Lower lobe of right lung (tissue), 2 donors: ENCODE measurements around the gene VANGL2. TPM values are rescaled to one million over a fixed set of nuclear protein-coding genes. Genes with fewer than 3 reads are reported as not detected.
A peak's percentile ranks its signal among the peaks of the same experiment; 100 is the strongest.

Experiments used
- ATAC-seq, 2 donors: fragments of 200-7000 bp; cut with Tn5 transposase; one replicate each; pipeline ENCODE4 v1.9.1; 2020 to 2022; ENCODE audit warnings: mild to moderate bottlenecking in 2 of 2, moderate library complexity in 2 of 2
- DNase-seq: peaks from one replicate; pipeline ENCODE4 v3.0.0-alpha.2; 2020
- H3K27ac ChIP-seq: fragments of 200-600 bp; one replicate; pipeline ENCODE4 v1.8.0; 2022
- H3K27me3 ChIP-seq: fragments of 200-600 bp; one replicate; pipeline ENCODE4 v1.8.0; 2022; ENCODE audit warnings: low read depth
- H3K36me3 ChIP-seq: fragments of 200-600 bp; one replicate; pipeline ENCODE4 v1.8.0; 2022; ENCODE audit warnings: mild to moderate bottlenecking
- H3K4me1 ChIP-seq: fragments of 200-600 bp; one replicate; pipeline ENCODE4 v1.8.0; 2022
- H3K4me3 ChIP-seq: fragments of 200-600 bp; one replicate; pipeline ENCODE4 v1.8.0; 2022; ENCODE audit warnings: mild to moderate bottlenecking
- H3K9me3 ChIP-seq: fragments of 200-600 bp; one replicate; pipeline ENCODE4 v1.8.0; 2022
- CTCF ChIP-seq: fragments of 200-600 bp; IDR thresholded peaks from one replicate; pipeline ENCODE4 v1.8.0; 2022; ENCODE audit warnings: antibody characterized with exemption, mild to moderate bottlenecking
- intact Hi-C: fragments of 100-400 bp; cut with DNase I; formaldehyde crosslinking; loops from one replicate; pipeline ENCODE4 v1.11.0; 2022
- total RNA-seq: library from RNA; stranded (reverse); fragmentation: NEBNext Ultra II Directional; extraction: Animal tissue kit (Norgen Biotek cat#: 25700); gene quantifications from one replicate; pipeline ENCODE4 v1.2.1, GENCODE V29; 2021
- donor health status: DM: no; HTN: yes; CAD: no; lungs with severe emphysema.

The VANGL2 gene
- total RNA-seq, 1 donor from 2014 or later = 7.5 TPM

GRCh38 chr1:160425847-160426246 is 25.5 kb downstream of the VANGL2 start:
- DNase-seq = no peak
- Histone ChIP-seq H3K36me3 (peaks cover 9% of the 10 kb centered on the region), H3K4me1 (peaks cover 22% of the 10 kb centered on the region), H3K9me3 (no peaks in the 10 kb centered on the region), H3K27me3 (no peaks in the 10 kb centered on the region), H3K4me3 (no peak overlapping the region), H3K27ac (no peak overlapping the region)
- intact Hi-C loops = loop anchor here (5.0 kb wide), 1 partner anchor 181 kb away; no protein-coding TSS in a partner anchor
- TF ChIP-seq CTCF = no peak
- ATAC-seq = no peak

- H3K4me1 ChIP-seq = peaks cover 29% of the 10 kb centered on the region
- no peaks in the 10 kb centered on the region for H3K27me3 ChIP-seq
- peaks cover 5% of the 10 kb centered on the region for H3K36me3 ChIP-seq
- H3K9me3 ChIP-seq = no peaks in the 10 kb centered on the region
- no peak overlapping the region for H3K27ac ChIP-seq
- H3K4me3 ChIP-seq = no peak overlapping the region
- intact Hi-C loops = loop anchor here (5.0 kb wide), 1 partner anchor 180 kb away; no protein-coding TSS in a partner anchor
- no peak for DNase-seq
- ATAC-seq = no peak
- TF ChIP-seq CTCF = no peak
Measured at GRCh38 chr1:160427625-160428024, 27.3 kb downstream of the VANGL2 start.

GRCh38 chr1:160428053-160428452 is 27.7 kb downstream of the VANGL2 start:
- peaks cover 32% of the 10 kb centered on the region for H3K4me1 ChIP-seq
- no peaks in the 10 kb centered on the region for H3K27me3 ChIP-seq
- intact Hi-C loops = loop anchor here (5.0 kb wide), 1 partner anchor 179 kb away; no protein-coding TSS in a partner anchor
- H3K9me3 ChIP-seq = no peaks in the 10 kb centered on the region
- no peak overlapping the region for H3K4me3 ChIP-seq
- peaks cover 5% of the 10 kb centered on the region for H3K36me3 ChIP-seq
- ATAC-seq = no peak
- DNase-seq = no peak
- TF ChIP-seq CTCF = no peak
- no peak overlapping the region for H3K27ac ChIP-seq

GRCh38 chr1:160428655-160429054 is 28.3 kb downstream of the VANGL2 start:
- H3K4me1 ChIP-seq = peaks cover 32% of the 10 kb centered on the region
- H3K4me3 ChIP-seq = no peak overlapping the region
- peak; percentile 58 for TF ChIP-seq CTCF
- no peaks in the 10 kb centered on the region for H3K9me3 ChIP-seq
- H3K27me3 ChIP-seq = no peaks in the 10 kb centered on the region
- peak; percentile 65 to 73 for ATAC-seq
- no peak for DNase-seq
- H3K36me3 ChIP-seq = peaks cover 5% of the 10 kb centered on the region
- H3K27ac ChIP-seq = peak overlapping the region; percentile 61
- intact Hi-C loops = loop anchor here (5.0 kb wide), 1 partner anchor 179 kb away; no protein-coding TSS in a partner anchor

GRCh38 chr1:160429125-160429561 is 28.8 kb downstream of the VANGL2 start:
- DNase-seq = no peak
- H3K4me1 ChIP-seq = peaks cover 32% of the 10 kb centered on the region
- H3K4me3 ChIP-seq = no peak overlapping the region
- intact Hi-C loops = loop anchor here (5.0 kb wide), 1 partner anchor 178 kb away; no protein-coding TSS in a partner anchor
- peak; percentile 44 to 50 for ATAC-seq
- H3K9me3 ChIP-seq = no peaks in the 10 kb centered on the region
- H3K27ac ChIP-seq = peak overlapping the region; percentile 61
- peaks cover 5% of the 10 kb centered on the region for H3K36me3 ChIP-seq
- no peaks in the 10 kb centered on the region for H3K27me3 ChIP-seq
- TF ChIP-seq CTCF = no peak
